HG03159 (cell line): ENCODE data around the gene NCKAP5.

Source experiments
- ATAC-seq: cut with Tn5 transposase; IDR thresholded peaks from one replicate; pipeline ENCODE4 v1.9.1; 2021; ENCODE audit warnings: mild to moderate bottlenecking, moderate library complexity; ENCODE audit not compliant: unreplicated experiment

The NCKAP5 gene

GRCh38 chr2:132975193-132976105, 592.8 kb downstream of the NCKAP5 start:
- no peak for ATAC-seq

GRCh38 chr2:132974467-132975095, 593.7 kb downstream of the NCKAP5 start:
- ATAC-seq: no peak

- no peak for ATAC-seq
These were observed 596.8 kb downstream of the NCKAP5 start for GRCh38 chr2:132971310-132972061.

GRCh38 chr2:132969371-132969985, 598.8 kb downstream of the NCKAP5 start:
- ATAC-seq: no peak

GRCh38 chr2:132965460-132965859, 602.8 kb downstream of the NCKAP5 start:
- ATAC-seq: no peak

GRCh38 chr2:132963161-132963560, 605.1 kb downstream of the NCKAP5 start:
- ATAC-seq: no peak

- ATAC-seq: no peak
These were observed 609.4 kb downstream of the NCKAP5 start for GRCh38 chr2:132958887-132959286.

GRCh38 chr2:132955871-132956615, 612.2 kb downstream of the NCKAP5 start:
- no peak for ATAC-seq

GRCh38 chr2:132953771-132954170, 614.5 kb downstream of the NCKAP5 start:
- ATAC-seq: peak; percentile 91

- ATAC-seq: no peak
These were observed 617.1 kb downstream of the NCKAP5 start for GRCh38 chr2:132951008-132951714.

GRCh38 chr2:132949108-132949507, 619.2 kb downstream of the NCKAP5 start:
- ATAC-seq: no peak

- ATAC-seq: no peak
These were observed 620.1 kb downstream of the NCKAP5 start for GRCh38 chr2:132948211-132948610.

GRCh38 chr2:132943829-132944228, 624.4 kb downstream of the NCKAP5 start:
- no peak for ATAC-seq

GRCh38 chr2:132941296-132942020, 626.8 kb downstream of the NCKAP5 start:
- ATAC-seq: no peak

GRCh38 chr2:132937629-132938028, 630.6 kb downstream of the NCKAP5 start:
- no peak for ATAC-seq

- ATAC-seq: peak; percentile 84
These were observed 631.5 kb downstream of the NCKAP5 start for GRCh38 chr2:132936791-132937190.

GRCh38 chr2:132936261-132936660, 632.0 kb downstream of the NCKAP5 start:
- no peak for ATAC-seq

GRCh38 chr2:132929786-132930185, 638.5 kb downstream of the NCKAP5 start:
- ATAC-seq: no peak

GRCh38 chr2:132923787-132924186, 644.5 kb downstream of the NCKAP5 start:
- no peak for ATAC-seq
